Colonic mucosa (tissue), 4 donors: ENCODE results near the gene CNN1. TPM values are rescaled to one million over a fixed set of nuclear protein-coding genes. Genes with fewer than 3 reads are reported as not detected.

Experiments
- DNase-seq: peaks from one replicate; pipeline ENCODE4 v3.0.0-alpha.2; 2020
- H3K27ac ChIP-seq: fragments of 200-600 bp; one replicate; pipeline ENCODE4 v1.8.0; 2021
- H3K27me3 ChIP-seq: fragments of 200-600 bp; one replicate; pipeline ENCODE4 v1.8.0; 2021
- H3K36me3 ChIP-seq: fragments of 200-600 bp; one replicate; pipeline ENCODE4 v1.8.0; 2021
- H3K4me1 ChIP-seq: fragments of 200-600 bp; one replicate; pipeline ENCODE4 v1.8.0; 2021; ENCODE audit warnings: mild to moderate bottlenecking
- H3K4me3 ChIP-seq: fragments of 200-600 bp; one replicate; pipeline ENCODE4 v1.8.0; 2021
- H3K9ac ChIP-seq, 2 donors: one replicate each; pipeline ENCODE4 v1.7.0; 2013; ENCODE audit warnings: control low read depth in 2 of 2, low read depth in 2 of 2, low read length in 2 of 2
- H3K9me3 ChIP-seq: fragments of 200-600 bp; one replicate; pipeline ENCODE4 v1.8.0; 2021
- intact Hi-C: fragments of 100-400 bp; cut with DNase I; formaldehyde crosslinking; loops from one replicate; pipeline ENCODE4 v1.14.1; 2022
- total RNA-seq, 2 donors: library from RNA; stranded (reverse); fragmentation: NEBNext Ultra II Directional in 1 of 2; extraction: Animal tissue kit (Norgen Biotek cat#: 25700) in 1 of 2; gene quantifications; one replicate each; pipeline ENCODE4 v1.2.1, GENCODE V29; 2021
- TF ChIP-seq, protein P1 (sequence below): fragments of 200-600 bp; IDR thresholded peaks from one replicate; pipeline ENCODE4 v1.8.0; 2022; ENCODE audit warnings: antibody characterized with exemption, mild to moderate bottlenecking
- donor health status: healthy.
- donor health status: DM: no; HTN: no; CAD: no.
- donor health status: DM: no; HTN: no; CAD: no.

Gene CNN1
- total RNA-seq, 2 donors from 2014 or later, result 10.7 to 354 TPM

DNA sequence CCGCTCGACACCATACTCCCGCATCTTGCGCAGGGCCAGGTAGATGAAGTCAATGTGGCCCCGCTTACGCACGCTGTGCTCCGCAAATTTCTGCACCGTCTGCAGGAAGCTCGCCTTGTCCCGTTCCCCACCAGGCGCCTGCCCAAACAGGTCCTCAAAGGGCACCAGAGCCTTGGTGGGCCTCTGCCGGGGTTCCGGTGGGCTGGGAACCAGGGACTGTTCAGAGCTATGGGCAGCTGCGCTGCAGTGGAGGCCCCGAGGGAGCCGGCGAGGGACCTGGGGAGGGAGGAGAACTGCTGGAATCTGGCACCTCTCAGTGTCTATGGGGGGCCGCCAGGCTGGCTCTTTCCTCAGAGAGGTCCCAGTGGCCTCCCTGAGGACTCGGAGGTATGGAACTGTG lies 24.7 kb upstream of the CNN1 start:
- H3K36me3 ChIP-seq, result no peaks in the 10 kb centered on the region
- TF ChIP-seq, protein P1, sequence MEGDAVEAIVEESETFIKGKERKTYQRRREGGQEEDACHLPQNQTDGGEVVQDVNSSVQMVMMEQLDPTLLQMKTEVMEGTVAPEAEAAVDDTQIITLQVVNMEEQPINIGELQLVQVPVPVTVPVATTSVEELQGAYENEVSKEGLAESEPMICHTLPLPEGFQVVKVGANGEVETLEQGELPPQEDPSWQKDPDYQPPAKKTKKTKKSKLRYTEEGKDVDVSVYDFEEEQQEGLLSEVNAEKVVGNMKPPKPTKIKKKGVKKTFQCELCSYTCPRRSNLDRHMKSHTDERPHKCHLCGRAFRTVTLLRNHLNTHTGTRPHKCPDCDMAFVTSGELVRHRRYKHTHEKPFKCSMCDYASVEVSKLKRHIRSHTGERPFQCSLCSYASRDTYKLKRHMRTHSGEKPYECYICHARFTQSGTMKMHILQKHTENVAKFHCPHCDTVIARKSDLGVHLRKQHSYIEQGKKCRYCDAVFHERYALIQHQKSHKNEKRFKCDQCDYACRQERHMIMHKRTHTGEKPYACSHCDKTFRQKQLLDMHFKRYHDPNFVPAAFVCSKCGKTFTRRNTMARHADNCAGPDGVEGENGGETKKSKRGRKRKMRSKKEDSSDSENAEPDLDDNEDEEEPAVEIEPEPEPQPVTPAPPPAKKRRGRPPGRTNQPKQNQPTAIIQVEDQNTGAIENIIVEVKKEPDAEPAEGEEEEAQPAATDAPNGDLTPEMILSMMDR, result no peak
- no peak overlapping the region for H3K27ac ChIP-seq
- H3K27me3 ChIP-seq, result no peaks in the 10 kb centered on the region
- H3K4me1 ChIP-seq, result no peaks in the 10 kb centered on the region
- DNase-seq, result no peak
- H3K9me3 ChIP-seq, result no peaks in the 10 kb centered on the region
- intact Hi-C loops, result no loop called here
- no peak overlapping the region for H3K4me3 ChIP-seq
- no peak overlapping the region for H3K9ac ChIP-seq

DNA sequence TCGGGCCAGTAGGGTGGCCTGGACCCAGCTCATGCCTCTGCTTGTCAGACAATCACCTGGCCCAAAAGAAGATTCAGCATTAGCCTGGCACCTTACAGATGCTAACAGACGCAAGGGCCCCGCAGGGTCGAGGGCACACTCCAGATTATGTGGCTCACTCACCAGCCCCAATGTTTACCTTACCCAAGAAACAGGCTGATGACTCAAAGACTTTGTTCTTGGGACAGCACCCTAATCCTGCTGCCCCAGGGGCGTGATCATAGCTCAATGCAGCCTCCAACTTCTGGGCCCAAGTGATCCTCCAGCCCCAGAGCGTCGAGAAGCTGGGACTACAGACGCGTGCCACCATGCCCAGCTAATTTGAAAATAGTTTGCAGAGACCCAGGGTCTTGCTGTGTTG lies 19.5 kb upstream of the CNN1 start:
- H3K27me3 ChIP-seq, result no peaks in the 10 kb centered on the region
- no peak for DNase-seq
- H3K9me3 ChIP-seq, result no peaks in the 10 kb centered on the region
- intact Hi-C loops, result no loop called here
- no peaks in the 10 kb centered on the region for H3K4me1 ChIP-seq
- no peak overlapping the region for H3K4me3 ChIP-seq
- H3K27ac ChIP-seq, result no peak overlapping the region
- no peak overlapping the region for H3K9ac ChIP-seq
- H3K36me3 ChIP-seq, result no peaks in the 10 kb centered on the region
- TF ChIP-seq, protein P1, result no peak

DNA sequence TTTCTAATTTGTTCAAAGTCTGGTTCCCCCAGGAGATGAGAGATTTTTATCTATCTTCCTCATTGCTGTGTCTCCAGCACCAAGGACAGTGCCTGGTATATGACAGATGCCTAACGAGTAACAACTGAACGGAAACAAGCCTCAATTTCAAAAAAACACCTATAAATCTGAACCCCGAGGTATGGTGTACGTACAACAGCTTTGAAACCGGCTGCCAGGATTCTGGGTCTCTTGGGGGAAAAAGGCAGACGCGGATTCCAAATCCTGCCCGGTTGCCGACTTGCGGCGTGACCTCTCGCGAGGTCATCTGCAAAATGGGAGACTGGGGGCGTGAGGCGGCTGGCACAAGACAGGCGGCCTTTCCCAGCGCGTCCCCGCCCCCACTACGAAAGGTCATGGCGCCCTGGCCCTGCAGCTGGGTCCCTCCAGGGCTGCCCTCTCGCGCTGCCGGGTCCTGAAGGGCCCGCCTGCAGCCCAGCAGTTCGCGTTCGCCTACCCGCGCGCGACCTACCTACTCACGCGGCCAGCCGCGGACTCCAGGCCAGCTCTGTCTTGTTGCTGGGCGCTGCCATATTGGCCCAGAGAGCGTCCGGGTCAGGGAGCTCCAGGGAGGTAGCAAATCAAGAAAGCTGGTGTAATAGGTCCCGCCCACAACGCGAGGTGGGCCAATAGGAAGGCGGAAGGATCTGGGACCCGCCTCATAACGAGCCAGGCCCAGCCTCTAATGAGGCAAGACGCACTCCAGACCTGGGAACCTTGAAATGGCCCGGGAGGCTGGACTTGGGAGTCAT lies 9.9 kb upstream of the CNN1 start, which contains the start of gene ECSIT:
ECSIT (minus strand) TSS at position 584 of the 791 bp plus-strand sequence. CDS start 9,964 bp downstream, outside the sequence.
- intact Hi-C loops, result no loop called here
- H3K9ac ChIP-seq, result peak within 1 kb of the TSS; percentile 80 to 84
- TF ChIP-seq, protein P1, result no peak
- no peaks in the 10 kb centered on the region for H3K36me3 ChIP-seq
- H3K9me3 ChIP-seq, result no peaks in the 10 kb centered on the region
- H3K4me3 ChIP-seq, result peak within 1 kb of the TSS; percentile 88
- peaks cover 10% of the 10 kb centered on the region for H3K4me1 ChIP-seq
- DNase-seq, result peak; percentile 99
- H3K27me3 ChIP-seq, result no peaks in the 10 kb centered on the region
- H3K27ac ChIP-seq, result peak within 1 kb of the TSS; percentile 85

DNA sequence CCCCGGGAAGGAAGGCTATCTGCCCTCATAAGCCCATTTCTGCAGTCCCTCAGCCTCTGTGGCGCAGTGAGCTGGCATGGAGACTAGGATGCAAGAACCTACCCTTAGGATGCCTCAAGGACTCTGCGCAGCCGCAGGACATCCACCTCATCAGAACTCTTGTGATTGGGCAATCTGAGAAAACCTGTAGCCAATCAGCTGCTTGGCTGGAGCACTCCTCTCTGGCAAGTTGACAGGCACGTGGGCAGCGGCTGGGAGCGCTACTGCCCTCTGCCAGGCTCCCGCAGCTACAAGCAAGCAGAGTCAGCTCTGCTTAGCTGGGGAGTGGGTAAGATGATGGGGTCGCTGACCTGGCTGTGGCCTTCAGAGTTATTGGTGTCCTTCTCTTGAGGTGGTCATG lies 8.2 kb upstream of the CNN1 start:
- Histone ChIP-seq H3K9ac (no peak overlapping the region), H3K27me3 (no peaks in the 10 kb centered on the region), H3K36me3 (no peaks in the 10 kb centered on the region), H3K4me1 (peaks cover 10% of the 10 kb centered on the region), H3K27ac (no peak overlapping the region), H3K9me3 (no peaks in the 10 kb centered on the region), H3K4me3 (no peak overlapping the region)
- DNase-seq, result peak; percentile 79
- TF ChIP-seq, protein P1, result no peak
- intact Hi-C loops, result no loop called here

DNA sequence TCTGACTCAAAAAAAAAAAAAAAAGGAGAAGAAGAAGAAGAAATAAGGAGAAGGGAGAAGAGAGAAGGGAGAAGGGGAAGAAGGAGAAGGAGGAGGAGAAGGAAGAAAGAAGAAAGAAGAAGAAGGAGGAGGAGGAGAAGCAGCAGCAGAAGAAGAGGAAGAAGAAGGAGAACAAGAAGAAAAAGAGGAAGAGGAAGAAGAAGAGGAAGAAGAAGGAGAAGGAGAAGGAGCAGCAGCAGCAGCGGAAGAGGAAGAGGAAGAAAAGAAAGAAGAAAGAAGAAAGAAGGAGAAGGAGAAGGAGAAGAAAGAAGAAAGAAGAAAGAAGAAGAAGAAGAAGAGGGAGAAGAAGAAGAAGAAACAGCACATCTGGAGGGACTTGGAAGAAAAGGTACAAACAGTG lies 4.1 kb upstream of the CNN1 start:
- H3K27ac ChIP-seq, result no peak overlapping the region
- DNase-seq, result no peak

More for the DNA sequence above, 4.1 kb upstream of the CNN1 start:
- no peaks in the 10 kb centered on the region for H3K9me3 ChIP-seq
- TF ChIP-seq, protein P1, result no peak
- no peak overlapping the region for H3K9ac ChIP-seq
- H3K36me3 ChIP-seq, result no peaks in the 10 kb centered on the region
- no peaks in the 10 kb centered on the region for H3K27me3 ChIP-seq
- no peak overlapping the region for H3K4me3 ChIP-seq
- intact Hi-C loops, result no loop called here
- H3K4me1 ChIP-seq, result no peaks in the 10 kb centered on the region
